GM19324 (cell line): ENCODE results near the gene OGFR.

Experiments used
- ATAC-seq: cut with Tn5 transposase; IDR thresholded peaks from one replicate; pipeline ENCODE4 v1.9.1; 2021; ENCODE audit warnings: mild to moderate bottlenecking, moderate library complexity; ENCODE audit not compliant: unreplicated experiment, low FRiP score

OGFR gene

DNA sequence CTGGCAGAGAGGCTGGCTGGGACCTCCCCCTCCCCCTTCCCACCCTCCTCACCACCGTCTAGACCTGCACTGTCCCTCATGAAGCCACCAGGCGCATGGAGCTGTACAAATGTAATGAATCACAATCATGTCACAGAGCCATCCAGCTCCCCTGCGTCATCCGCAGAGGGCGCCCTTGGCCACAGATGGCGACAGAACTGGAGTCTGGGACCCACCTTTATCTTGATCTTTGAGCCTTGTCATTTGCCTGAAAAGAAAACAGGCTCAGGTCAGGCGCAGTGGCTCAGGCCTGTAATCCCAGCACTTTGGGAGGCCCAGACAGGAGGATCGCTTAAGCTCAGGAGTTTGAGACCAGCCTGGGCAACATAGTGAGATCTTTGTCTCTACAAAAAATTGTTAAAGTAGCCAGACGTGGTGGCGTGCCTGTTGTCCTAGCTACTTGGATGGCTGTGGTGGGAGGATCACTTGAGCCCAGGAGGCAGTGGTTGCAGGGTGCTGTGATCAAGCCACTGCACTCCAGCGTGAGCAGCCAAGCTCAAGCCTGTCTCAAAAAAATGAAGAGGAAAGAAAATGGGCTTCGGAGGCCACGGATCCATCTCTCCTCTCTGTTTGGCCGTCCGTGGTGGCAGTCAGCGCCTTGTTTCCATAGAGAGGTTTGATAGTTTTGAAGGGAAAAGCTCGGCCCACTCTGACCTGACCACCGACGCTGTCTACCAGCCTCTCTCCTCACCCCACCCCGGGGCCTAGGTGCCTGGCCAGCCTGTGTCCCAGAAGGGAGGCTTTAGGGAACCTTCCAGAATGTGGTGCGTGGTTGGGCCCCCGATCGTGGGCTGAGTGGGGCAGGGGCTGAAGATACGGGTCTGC, 18.4 kb downstream of the OGFR start:
- no peak for ATAC-seq

DNA sequence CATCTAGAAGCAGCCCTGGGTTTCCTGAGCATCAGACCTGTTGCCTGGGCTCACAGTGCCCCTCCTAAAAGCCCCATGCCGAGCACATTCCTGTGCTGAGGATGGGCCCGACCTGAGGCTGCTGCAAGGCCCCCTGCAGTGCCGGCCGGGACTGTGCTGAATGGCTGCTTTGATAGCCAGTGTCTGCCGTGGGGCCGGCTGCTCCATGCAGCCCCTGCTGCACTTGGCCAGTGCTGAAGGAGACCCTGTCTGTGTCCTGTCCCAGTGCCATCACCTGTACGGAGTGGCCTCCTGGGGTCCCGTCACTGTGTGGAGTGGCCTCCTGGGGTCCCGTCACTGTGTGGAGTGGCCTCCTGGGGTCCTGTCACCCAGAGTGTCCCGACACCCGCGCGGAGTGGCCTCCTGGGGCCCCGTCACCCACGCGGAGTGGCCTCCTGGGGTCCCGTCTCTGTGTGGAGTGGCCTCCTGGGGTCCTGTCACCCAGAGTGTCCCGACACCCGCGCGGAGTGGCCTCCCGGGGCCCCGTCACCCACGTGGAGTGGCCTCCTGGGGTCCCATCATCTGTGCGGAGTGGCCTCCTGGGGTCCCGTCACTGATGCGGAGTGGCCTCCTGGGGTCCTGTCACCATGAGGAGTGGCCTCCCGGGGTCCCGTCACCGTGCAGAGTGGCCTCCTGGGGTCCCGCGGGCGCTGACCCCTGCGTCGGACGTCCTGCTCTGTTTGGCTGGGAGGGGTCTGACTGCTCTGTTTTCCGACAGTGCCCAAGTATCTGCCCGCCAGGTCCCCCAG, 19.2 kb downstream of the OGFR start:
- no peak for ATAC-seq

DNA sequence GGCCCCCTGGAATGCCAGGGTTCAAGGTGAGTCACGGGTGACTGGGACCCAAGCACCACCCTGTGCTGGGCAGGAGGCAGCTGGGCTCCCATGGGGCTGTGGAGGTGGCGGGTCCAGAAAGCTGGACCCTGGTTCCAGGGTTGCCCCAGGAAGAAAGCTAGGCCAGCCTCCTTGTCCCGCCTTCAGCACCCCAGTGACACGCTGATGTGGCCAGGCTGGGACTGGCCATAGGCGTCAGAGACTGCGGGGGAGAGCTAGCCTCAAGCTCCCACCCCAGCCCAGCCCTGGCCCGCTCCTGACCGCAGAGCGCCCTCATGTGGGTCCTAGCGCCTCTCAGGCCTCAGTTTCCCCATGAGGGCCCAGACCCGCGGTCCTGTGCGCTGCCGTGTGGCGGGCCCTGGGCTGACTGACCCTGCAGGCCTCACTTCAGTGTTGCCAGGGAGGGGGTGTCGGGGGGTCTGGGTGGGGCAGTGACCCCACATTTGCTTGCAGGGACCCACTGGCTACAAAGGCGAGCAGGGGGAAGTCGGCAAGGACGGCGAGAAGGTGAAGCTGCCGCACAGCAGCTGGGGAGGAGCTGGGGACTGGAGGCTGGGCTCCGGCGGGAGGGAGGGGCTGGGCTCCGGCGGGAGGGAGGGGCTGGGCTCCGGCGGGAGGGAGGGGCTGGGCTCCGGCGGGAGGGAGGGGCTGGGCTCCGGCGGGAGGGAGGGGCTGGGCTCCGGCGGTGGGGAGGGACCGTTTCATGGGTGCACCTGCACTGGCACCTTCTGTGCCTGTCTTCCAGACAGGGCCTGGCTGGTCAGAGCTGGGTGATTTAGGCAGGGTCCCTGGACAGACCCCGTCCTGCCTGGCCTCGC, 20.1 kb downstream of the OGFR start:
- no peak for ATAC-seq

GRCh38 chr20:62825333-62825985, 20.8 kb downstream of the OGFR start:
- no peak for ATAC-seq

DNA sequence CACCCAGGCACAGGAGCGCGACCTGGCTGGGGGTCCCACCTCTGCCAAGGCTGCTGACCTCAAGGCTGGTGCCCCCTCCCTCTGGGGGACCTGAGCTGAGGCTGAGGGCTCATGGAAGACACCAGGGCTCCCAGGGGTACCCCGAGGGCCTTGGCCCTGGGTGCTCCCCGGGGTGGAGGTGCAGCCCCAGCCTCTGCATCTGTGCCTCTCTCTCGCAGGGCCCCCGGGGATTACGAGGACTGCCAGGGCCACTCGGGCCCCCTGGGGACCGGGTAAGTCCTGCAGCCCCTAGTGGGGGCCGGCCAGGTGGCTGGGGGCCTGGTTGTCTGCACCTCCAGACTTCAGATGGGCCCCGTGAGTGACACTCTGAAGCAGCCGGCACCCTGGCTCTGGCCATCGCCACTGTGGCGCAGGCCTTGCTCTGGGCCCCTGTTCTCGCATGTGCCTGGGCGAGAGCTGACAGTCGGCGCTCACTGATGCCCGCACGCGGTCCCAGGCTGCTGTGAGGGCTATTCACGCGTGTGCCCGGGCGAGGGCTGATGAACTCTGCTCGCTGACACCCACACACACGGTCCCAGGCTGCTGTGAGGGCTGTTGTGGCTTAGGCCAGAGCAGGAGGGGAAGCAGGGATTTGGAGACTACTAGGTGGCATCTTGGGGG, 21.5 kb downstream of the OGFR start:
- ATAC-seq: no peak

GRCh38 chr20:62826646-62827310, 22.1 kb downstream of the OGFR start:
- no peak for ATAC-seq

DNA sequence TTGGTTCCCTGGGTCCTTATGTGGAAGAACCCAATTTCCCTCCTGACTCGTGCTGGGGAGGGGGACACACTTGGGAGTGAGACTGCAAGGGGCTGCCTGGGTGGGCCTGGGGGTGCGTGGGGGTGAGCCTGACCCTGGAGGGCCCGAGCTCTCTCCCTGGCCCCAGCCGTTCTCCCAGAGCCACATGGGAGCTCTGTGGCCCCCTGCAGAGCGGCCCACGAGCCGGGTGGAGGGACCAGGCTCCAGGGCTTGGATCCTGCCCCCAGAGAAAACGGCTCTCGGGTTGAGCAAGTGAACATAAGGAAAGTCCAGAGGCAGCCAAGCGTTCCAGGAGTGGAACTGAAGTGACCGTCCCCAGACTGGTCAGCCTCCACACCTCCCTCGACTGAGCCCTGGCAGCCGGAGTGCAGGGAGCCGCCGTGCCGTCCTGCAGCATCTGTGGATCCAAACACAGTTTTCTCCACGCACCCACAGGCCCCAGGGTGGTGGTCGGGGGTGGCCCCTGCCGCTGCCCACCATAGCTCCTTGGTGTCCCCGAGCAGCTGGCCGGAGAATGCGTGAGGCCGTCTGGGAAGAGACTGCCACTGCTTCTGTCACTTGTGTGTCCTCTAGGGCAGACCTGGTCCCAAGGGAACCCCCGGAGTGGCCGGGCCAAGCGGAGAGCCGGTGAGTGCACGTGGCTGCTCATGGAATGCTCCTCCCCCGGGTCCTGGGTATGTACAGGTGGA, 22.8 kb downstream of the OGFR start:
- no peak for ATAC-seq

- no peak for ATAC-seq
Observed at GRCh38 chr20:62828051-62828450, 23.4 kb downstream of the OGFR start.

DNA sequence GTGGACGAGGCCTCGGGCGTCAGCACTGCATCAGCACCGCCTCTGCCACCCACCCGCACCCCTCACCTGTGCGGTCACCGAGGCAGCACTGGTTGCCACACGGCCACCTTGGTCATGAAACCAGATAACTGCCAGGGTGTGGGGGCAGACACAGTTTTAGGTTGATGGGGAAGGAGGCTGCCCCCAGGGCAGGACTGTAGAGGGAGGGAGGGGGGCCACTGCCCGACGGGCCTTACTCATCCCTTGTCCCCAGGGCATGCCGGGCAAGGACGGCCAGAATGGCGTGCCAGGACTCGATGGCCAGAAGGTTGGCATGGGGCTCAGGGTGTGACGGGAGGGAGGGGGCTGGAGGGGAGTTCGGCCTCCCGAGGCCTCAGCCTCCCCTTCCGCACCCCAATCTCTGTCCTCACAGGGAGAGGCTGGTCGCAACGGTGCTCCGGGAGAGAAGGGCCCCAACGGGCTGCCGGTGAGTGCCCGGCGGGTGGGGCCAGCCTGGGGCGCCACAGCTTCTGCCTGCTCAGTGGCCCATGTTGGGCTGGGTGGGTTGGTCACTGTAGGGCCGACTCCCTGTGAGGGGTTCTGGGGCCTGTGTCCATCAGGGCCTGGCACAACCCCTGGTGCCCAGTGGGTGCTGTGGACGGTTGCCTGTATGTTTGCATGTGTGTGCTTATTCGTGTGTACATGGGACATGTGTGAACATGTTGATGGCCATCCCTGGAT, 24.0 kb downstream of the OGFR start:
- ATAC-seq: no peak

GRCh38 chr20:62829231-62830230, 24.9 kb downstream of the OGFR start:
- ATAC-seq: no peak

- ATAC-seq: no peak
Observed at GRCh38 chr20:62830251-62830650, 25.6 kb downstream of the OGFR start.

GRCh38 chr20:62830821-62831220, 26.2 kb downstream of the OGFR start:
- no peak for ATAC-seq

DNA sequence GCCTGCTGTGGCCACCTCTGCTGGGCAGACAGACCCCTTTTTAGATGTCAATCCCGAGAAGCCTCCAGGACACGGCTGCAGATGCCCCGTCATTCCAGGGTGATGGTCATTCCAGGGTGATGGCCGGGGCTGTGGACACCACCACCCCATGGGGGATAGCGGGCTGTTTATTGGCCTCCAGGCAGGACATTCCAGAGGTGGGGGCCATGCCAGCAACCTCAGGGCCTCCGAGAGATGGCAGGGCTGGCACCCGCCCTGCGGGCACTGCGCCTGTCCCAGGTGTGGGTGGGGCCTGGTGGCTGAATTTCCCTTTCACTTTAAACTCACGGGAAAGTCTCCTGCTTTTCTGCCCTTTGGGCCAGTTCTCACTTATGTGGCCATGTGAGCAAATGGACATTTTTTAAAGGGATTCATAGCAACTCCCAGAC, 26.7 kb downstream of the OGFR start:
- no peak for ATAC-seq

- ATAC-seq: no peak
Observed at GRCh38 chr20:62831854-62832211, 27.2 kb downstream of the OGFR start.

DNA sequence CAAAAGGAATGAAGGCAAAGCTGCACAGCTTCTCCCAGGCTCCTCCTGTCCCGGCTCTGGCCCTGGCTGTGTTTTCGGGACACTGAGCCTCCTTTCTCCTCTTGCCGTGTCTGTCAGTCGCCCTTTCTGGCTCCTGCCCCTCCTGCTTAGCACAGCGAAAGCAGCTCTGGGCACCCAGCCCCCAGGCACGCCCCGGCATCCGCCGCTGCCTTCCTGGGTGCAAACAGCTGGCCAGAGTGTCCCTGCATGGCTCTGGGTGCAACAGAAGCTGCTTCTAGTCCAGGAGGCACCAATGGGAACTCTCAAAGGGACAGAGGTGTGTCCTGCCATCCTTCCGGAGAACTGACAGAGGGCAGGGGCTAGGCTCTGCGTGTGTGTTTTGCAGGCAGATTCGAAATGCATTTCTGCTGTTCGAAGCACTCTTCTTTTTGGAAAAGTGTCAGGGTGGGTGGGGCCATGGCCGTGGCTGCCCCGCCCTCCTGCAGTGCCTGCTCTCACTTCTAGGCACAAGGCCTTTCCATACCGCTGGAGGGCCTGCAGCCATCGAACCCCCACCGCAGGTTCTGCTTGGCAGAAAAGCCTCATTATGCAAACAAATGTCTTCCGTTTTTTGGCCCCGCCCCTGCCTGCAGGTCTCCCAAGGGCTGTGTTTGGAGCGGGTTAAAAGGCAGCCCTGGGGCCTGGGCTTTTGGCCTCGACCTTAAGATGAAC, 27.7 kb downstream of the OGFR start:
- no peak for ATAC-seq

GRCh38 chr20:62832951-62833391, 28.3 kb downstream of the OGFR start:
- no peak for ATAC-seq
